AG20443 (cell line): ENCODE data around the gene EIPR1.

Source experiments
- DNase-seq: peaks from one replicate; pipeline ENCODE4 v3.0.0; 2012; ENCODE audit warnings: low spot score, mixed read lengths

The EIPR1 gene

DNA sequence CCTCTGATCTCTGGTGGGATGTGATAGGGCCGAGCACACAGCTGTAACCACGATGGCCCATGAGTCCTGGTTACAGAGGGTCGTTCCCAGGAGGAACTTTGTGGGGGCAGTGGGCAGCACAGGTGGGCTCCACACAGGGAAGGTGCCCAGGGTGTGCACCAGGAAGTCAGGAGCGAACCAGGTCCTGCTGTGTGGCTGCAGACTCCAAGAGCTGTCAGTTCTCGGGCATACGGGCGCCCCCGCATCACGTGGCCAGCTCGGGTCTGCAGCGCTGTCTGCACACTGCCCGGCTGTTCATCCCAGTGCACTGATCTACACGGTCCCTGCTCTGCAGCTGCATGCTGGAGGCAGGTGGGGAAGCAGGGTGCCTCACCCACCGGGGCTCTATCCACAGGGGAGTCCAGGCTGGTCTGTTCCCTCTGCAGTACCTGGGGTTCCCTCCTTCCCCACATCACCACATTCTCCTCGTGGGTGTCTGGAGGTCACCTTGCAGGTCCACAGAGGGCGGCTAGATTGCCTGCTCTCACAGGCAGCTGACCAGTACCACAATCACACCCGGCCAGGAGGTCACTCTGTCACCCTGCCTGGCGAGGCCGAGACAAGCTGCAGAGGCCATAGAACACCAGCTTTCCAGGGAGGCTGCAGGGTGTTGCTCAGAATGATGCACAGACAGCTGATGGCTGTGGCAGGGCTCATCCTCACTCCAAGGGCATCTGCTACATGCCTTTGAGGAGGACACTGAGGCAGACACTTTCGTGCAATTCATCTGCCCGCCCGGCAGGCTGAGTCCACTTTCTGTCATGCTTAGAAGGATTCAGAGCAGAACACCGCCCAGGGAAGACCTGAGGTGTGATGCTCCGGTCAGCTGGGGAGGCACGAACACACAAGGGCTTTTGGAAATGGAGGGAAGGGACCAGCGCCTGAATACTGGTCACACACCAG is 202.7 kb downstream of the EIPR1 start:
- no peak for DNase-seq

DNA sequence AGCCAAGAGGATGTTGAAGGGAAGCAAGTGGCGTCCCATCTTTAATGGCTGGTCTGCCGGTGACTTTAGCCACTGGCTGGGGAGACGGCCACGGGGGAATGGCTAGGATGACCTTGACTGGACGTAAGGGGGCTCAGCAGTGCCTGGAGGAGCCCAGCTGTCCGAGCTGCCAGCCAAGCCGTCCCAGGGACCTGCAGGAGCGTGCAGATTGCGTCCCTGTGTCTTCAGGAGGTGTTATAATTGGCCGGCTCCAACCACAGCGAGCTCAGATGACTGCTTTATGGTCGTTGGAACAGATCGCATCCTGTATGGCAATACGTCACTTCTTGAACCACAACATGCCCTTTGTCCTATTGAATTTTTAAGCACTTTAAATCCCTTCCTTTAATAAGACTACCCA is 204.6 kb downstream of the EIPR1 start:
- DNase-seq = no peak

DNA sequence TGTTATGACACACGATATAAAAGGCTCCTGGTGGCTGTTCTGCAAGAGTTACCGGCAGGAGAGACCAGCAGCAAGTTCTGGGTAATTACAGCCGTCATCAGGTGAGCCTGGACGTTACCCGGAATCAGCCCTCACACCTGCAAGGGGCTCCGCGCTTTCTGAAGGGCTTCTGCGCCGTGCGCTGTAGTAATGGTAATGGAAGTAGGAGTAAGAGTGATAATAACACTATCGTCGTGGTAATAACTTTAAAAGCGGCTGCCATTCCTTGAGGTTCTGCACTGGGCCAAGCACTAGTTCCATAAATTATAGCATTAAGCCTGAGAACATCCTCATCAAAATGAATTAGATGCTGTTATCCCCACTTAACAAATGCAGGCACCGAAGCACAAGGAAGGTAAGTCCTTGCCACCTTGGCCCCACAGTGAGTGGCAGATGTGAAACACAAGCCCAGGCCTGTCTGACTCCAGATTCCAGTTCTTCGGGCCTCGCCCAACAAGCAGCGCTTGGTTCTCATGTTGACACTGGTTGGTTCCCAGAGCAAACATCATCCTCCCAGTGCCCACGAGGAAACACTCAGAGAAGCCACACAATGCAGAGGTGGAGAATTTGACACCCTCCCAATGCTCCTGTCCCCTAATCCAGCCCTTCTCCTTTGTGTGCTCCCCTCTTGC is 205.2 kb downstream of the EIPR1 start:
- DNase-seq = no peak

- DNase-seq = no peak
Measured at GRCh38 chr2:3171564-3172264, 205.9 kb downstream of the EIPR1 start.

GRCh38 chr2:3170792-3171455 is 206.7 kb downstream of the EIPR1 start:
- DNase-seq = no peak

- DNase-seq = peak; percentile 75
Measured at GRCh38 chr2:3169106-3169870, 208.3 kb downstream of the EIPR1 start.

DNA sequence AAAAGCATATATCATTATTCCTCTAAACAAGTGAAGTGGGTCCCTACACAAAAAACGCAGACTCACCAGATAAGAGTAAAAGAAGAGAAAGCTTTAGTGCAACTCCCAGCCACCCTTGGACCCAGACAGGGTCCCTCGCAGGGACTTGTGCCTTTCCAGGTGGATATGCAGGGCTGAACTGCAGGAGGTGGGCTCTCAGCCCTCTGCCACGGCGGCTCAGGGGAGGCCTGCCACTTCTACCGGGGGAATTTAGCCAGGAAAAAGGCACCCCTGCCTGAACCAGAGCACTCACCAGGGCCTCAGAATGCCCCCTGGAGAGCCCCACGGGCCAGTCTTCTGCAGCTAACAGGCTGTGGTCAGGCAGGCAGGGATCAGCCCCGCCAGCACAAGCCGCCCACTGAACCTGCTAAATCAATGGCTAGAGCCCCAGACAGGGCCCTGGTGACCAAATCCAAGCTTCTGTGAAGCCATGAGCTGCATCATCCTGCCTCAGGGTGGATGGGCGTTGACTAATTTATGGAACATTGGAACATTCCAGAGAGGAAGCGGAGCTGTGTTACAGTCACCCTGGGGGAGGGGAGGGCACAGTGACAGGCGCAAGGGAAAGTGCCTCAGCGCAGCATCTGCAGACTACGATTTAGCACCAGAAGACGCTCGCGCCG is 209.3 kb downstream of the EIPR1 start:
- peak; percentile 84 for DNase-seq

GRCh38 chr2:3163401-3163800 is 214.2 kb downstream of the EIPR1 start:
- no peak for DNase-seq

GRCh38 chr2:3162442-3163077 is 215.1 kb downstream of the EIPR1 start:
- DNase-seq = no peak

DNA sequence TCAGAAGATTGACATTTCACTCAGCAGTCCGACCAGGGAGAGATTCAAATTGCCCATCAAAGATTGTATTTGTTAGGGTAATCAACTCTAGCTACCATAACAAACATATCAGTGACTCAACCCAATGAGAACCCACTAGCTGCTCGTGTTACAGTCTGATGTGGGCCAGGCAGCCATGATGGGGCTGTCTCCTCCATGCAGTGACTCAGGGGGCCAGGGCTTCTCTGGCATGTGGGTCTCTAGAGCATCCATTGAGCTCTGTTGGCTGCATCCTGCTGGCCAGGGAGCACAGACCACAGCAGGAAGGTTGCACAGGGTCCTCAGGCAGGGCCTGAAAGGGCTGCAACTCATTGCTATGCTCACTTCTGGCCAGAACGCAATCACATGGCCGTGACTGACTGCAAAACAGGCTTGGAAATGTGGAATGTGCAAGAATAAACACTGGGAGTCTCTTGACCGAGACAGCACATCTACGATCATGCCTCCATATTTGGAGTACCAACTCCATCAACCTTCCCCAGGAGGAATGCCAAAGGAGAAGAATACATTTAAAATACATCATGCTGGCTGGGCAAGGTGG is 216.8 kb downstream of the EIPR1 start:
- no peak for DNase-seq

GRCh38 chr2:3159782-3160545 is 217.7 kb downstream of the EIPR1 start:
- no peak for DNase-seq

DNA sequence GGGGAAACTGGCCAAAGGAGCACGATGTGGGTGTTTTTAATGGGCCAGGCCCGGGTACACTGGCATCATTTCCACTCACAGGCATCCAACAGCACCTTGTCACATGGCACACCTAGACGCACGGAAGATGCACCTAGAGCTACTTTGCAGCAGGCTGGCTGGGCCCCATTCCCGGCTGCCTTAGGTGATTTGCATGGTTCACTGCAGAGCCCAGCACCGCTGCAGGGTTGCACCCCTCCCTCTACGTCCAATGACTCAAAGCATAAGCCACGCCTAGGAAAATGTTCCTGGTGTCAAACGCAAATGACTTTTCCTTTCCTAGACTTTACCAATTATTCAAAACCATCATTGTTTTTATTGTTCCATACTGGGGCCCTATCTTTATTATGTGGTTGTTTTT is 222.9 kb downstream of the EIPR1 start:
- DNase-seq = no peak

DNA sequence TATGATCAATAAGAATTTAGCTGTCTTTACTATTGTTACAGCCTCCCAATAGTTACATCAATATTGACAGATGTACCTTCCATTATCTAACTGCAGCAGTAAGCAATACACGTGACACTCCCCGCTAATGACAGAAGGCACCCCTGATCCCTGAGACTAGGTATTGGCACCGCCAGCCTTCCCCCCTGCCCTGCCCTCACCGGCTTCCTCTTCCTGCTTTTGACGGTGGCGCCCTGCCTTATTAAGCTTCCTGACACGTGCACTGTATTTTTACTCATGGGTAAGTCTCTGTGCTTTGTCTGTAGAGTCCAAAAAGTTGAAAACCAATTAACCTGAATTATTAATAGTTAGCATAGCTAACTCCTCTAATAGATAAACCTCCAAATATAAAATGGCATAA is 223.5 kb downstream of the EIPR1 start:
- DNase-seq = no peak

GRCh38 chr2:3151153-3151918 is 226.3 kb downstream of the EIPR1 start:
- no peak for DNase-seq

- no peak for DNase-seq
Measured at GRCh38 chr2:3149441-3150217, 228.0 kb downstream of the EIPR1 start.

GRCh38 chr2:3148716-3149115 is 228.9 kb downstream of the EIPR1 start:
- DNase-seq = no peak

GRCh38 chr2:3147651-3148530 is 229.7 kb downstream of the EIPR1 start:
- DNase-seq = no peak
